ENCODE measurements around the gene MYBBP1A. TPM values are rescaled to one million over a fixed set of nuclear protein-coding genes. Genes with fewer than 3 reads are reported as not detected.
A peak's percentile ranks its signal among the peaks of the same experiment; 100 is the strongest.

MYBBP1A gene
- total RNA-seq, 1 donor from 2014 or later = 47.1 TPM

GRCh38 chr17:4508207-4508606 lies 47.0 kb downstream of the MYBBP1A start:
- intact Hi-C loops (cut with DNase I) = no loop called here
- H3K9me3 ChIP-seq = no peaks in the 10 kb centered on the region
- no peaks in the 10 kb centered on the region for H3K27me3 ChIP-seq
- no peak for DNase-seq (ENCODE audit: extremely low spot score in 2 of 2)
- TF ChIP-seq POLR2A (IDR thresholded peaks at IDR 0.05) = no peak
- TF ChIP-seq POLR2AphosphoS5 (IDR thresholded peaks at IDR 0.05; ENCODE audit: insufficient read depth in 1 of 2, low read depth in 1 of 2) = no peak
- no peak for TF ChIP-seq CTCF (IDR thresholded peaks at IDR 0.05)
- H3K27ac ChIP-seq = no peak overlapping the region
- H3K4me3 ChIP-seq = no peak overlapping the region
- H3K4me1 ChIP-seq = peaks cover 3% of the 10 kb centered on the region
- H3K36me3 ChIP-seq = no peaks in the 10 kb centered on the region

DNA sequence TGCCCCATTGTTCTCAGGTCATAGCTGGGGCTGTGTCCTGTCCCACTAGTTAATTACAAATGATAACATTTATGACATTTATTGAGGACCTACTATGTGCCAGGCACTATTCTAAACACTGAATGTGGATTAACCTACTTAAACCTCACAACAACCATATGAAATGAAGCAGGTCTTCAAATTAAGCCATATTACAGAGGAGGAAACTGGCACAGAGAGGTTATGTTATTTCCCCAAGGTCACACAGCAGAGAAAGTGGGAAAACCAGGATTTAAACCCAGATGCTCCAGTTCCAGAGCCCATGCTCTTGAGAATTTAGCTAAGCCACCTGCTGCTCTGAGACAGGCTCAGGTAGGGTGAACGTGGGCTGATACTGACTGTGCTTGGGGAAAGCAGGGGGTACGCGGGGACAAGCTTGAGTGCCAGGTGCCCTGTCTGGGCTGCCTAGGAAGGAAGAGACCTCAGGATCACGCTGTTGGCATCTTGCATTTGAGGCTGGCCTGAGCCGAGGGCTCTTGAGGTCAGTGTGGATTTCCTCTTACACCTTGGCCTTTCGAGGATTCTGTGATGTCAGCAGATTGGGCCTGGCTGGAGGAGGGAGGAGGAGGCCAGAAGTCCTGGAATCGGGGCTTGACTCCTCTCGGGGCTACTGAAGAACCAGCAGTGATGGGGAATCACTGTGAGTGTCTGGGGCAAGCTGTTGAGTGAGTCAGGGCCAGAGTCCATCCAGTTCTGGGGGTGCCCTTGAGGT lies 47.6 kb downstream of the MYBBP1A start:
- intact Hi-C loops (cut with DNase I) = no loop called here
- DNase-seq (ENCODE audit: extremely low spot score in 2 of 2) = no peak
- Histone ChIP-seq H3K27ac (no peak overlapping the region), H3K4me3 (no peak overlapping the region), H3K36me3 (no peaks in the 10 kb centered on the region), H3K27me3 (no peaks in the 10 kb centered on the region), H3K4me1 (no peaks in the 10 kb centered on the region), H3K9me3 (no peaks in the 10 kb centered on the region)
- no peak for TF ChIP-seq POLR2AphosphoS5 (IDR thresholded peaks at IDR 0.05; ENCODE audit: insufficient read depth in 1 of 2, low read depth in 1 of 2)
- no peak for TF ChIP-seq CTCF (IDR thresholded peaks at IDR 0.05)
- TF ChIP-seq POLR2A (IDR thresholded peaks at IDR 0.05) = no peak

- intact Hi-C loops (cut with DNase I) = no loop called here
- H3K4me1 ChIP-seq = no peaks in the 10 kb centered on the region
- H3K9me3 ChIP-seq = no peaks in the 10 kb centered on the region
- DNase-seq (ENCODE audit: extremely low spot score in 2 of 2) = no peak
- H3K27ac ChIP-seq = no peak overlapping the region
- TF ChIP-seq CTCF (IDR thresholded peaks at IDR 0.05) = no peak
- no peak for TF ChIP-seq POLR2A (IDR thresholded peaks at IDR 0.05)
- TF ChIP-seq POLR2AphosphoS5 (IDR thresholded peaks at IDR 0.05; ENCODE audit: insufficient read depth in 1 of 2, low read depth in 1 of 2) = no peak
- no peaks in the 10 kb centered on the region for H3K27me3 ChIP-seq
- no peaks in the 10 kb centered on the region for H3K36me3 ChIP-seq
- H3K4me3 ChIP-seq = no peak overlapping the region
Measured at GRCh38 chr17:4506892-4507291, 48.3 kb downstream of the MYBBP1A start.

DNA sequence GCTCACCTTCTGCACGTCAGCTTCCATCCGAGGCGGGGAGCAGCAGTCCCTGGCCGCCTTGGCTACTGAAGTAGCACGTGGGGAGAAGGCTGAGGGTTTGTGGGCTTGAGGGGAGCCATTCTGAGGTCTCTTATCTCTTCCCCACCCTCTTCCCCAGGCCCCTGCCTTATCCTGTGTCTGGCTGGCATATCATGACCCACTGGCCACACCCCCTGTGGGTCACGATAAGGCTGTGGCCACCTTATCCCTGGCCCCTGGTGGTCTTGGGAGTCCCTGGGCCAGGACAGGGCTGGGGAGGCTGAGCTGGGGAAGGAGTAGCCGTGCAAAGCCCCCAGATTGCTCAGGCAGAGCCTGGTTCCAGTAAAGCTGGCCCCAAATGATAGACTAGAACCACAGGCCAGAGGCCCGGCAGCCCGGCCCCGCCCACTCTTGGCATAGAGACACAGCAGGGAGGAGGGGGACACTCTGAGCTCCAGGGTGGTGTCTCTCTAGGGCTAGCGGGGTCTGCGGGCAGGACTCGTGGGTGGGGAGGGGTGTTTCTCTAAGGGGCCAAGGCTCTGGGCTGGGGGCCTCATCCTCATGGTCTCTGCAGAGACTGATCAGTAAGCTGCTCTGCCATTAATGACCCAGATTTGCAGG lies 48.9 kb downstream of the MYBBP1A start:
- H3K27ac ChIP-seq = no peak overlapping the region
- TF ChIP-seq POLR2AphosphoS5 (IDR thresholded peaks at IDR 0.05; ENCODE audit: insufficient read depth in 1 of 2, low read depth in 1 of 2) = no peak
- no peak for TF ChIP-seq CTCF (IDR thresholded peaks at IDR 0.05)
- no peak for TF ChIP-seq POLR2A (IDR thresholded peaks at IDR 0.05)
- no peaks in the 10 kb centered on the region for H3K9me3 ChIP-seq
- no peaks in the 10 kb centered on the region for H3K4me1 ChIP-seq
- no peaks in the 10 kb centered on the region for H3K36me3 ChIP-seq
- intact Hi-C loops (cut with DNase I) = no loop called here
- no peak overlapping the region for H3K4me3 ChIP-seq
- no peaks in the 10 kb centered on the region for H3K27me3 ChIP-seq
- no peak for DNase-seq (ENCODE audit: extremely low spot score in 2 of 2)

GRCh38 chr17:4505187-4505586 lies 50.0 kb downstream of the MYBBP1A start:
- H3K4me3 ChIP-seq = no peak overlapping the region
- H3K36me3 ChIP-seq = no peaks in the 10 kb centered on the region
- TF ChIP-seq CTCF (IDR thresholded peaks at IDR 0.05) = no peak
- no peak for TF ChIP-seq POLR2A (IDR thresholded peaks at IDR 0.05)
- no peak for TF ChIP-seq POLR2AphosphoS5 (IDR thresholded peaks at IDR 0.05; ENCODE audit: insufficient read depth in 1 of 2, low read depth in 1 of 2)
- H3K27ac ChIP-seq = peak overlapping the region; percentile 2
- intact Hi-C loops (cut with DNase I) = no loop called here
- H3K27me3 ChIP-seq = no peaks in the 10 kb centered on the region
- peaks cover 5% of the 10 kb centered on the region for H3K4me1 ChIP-seq
- no peak for DNase-seq (ENCODE audit: extremely low spot score in 2 of 2)
- no peaks in the 10 kb centered on the region for H3K9me3 ChIP-seq
